ENCODE measurements around the gene OCEL1. TPM values are rescaled to one million over a fixed set of nuclear protein-coding genes. Genes with fewer than 3 reads are reported as not detected.

Gene OCEL1
- total RNA-seq, 1 donor from 2014 or later, result 22.4 TPM

DNA sequence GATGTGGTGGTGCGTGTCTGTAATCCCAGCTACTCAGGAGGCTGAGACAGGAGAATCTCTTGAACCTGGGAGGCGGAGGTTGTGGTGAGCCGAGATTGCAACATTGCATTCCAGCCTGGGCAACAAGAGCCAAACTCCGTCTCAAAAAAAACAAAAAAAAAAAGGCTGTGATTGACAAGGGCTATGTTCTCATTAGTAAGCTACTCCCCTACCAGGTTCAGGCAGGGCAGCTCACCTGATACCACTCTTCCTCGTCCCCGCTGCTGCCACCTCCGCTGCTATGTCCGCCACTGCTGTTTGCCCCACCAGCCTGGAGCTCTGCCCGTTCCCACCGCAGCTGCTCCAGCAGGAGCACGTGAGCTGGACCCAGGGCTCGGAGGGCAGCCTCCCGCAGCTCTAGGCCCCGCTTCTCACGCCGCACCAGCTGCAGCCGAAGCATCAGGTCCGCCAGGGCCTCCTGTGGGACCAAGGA lies 29.2 kb downstream of the OCEL1 start:
- TF ChIP-seq, protein P1, sequence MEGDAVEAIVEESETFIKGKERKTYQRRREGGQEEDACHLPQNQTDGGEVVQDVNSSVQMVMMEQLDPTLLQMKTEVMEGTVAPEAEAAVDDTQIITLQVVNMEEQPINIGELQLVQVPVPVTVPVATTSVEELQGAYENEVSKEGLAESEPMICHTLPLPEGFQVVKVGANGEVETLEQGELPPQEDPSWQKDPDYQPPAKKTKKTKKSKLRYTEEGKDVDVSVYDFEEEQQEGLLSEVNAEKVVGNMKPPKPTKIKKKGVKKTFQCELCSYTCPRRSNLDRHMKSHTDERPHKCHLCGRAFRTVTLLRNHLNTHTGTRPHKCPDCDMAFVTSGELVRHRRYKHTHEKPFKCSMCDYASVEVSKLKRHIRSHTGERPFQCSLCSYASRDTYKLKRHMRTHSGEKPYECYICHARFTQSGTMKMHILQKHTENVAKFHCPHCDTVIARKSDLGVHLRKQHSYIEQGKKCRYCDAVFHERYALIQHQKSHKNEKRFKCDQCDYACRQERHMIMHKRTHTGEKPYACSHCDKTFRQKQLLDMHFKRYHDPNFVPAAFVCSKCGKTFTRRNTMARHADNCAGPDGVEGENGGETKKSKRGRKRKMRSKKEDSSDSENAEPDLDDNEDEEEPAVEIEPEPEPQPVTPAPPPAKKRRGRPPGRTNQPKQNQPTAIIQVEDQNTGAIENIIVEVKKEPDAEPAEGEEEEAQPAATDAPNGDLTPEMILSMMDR (IDR thresholded peaks at IDR 0.05), result no peak
- DNase-seq (no peak), ATAC-seq (ENCODE audit: low read depth) (no peak)
- Mint-ChIP-seq H3K27me3 (no peaks in the 10 kb centered on the region), H3K4me3 (no peak overlapping the region), H3K9me3 (no peaks in the 10 kb centered on the region), H3K27ac (no peak overlapping the region), H3K4me1 (no peaks in the 10 kb centered on the region), H3K36me3 (ENCODE audit: low read depth) (no peaks in the 10 kb centered on the region)
- POLR2A ChIA-PET, result interaction anchor here (0.6 to 1.0 kb wide), 4 partner anchors 11 to 71 kb away, joined by 3 to 4 read pairs (median 3); no protein-coding TSS in a partner anchor
- intact Hi-C loops (cut with micrococcal nuclease), result no loop called here
- CTCF ChIA-PET, result no interaction called here

DNA sequence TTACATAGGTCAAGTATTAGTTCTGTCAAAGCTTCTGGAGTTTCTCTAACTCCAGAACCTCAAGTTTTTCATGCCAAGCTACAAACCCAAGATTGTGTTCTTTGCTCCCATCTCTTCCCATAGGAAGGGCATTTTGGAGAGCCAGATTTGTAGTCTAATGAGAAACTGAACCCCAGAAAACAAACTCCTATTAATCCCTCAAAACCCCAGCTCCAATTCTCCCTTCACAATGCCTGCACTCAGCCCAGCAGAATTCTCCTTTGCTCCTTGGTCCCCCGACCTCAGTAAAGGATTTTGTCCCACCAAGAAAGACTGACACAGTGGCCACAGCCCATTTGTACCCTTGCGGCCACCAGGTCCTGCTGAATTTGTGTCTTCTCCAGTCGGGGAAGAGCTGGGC lies 30.1 kb downstream of the OCEL1 start:
- Mint-ChIP-seq H3K4me1 (peaks cover 6% of the 10 kb centered on the region), H3K4me3 (no peak overlapping the region), H3K36me3 (ENCODE audit: low read depth) (no peaks in the 10 kb centered on the region), H3K27ac (no peak overlapping the region), H3K9me3 (no peaks in the 10 kb centered on the region), H3K27me3 (no peaks in the 10 kb centered on the region)
- POLR2A ChIA-PET, result interaction anchor here (0.7 to 1.4 kb wide), 3 partner anchors 10 to 72 kb away, joined by 3 to 5 read pairs (median 3); no protein-coding TSS in a partner anchor
- TF ChIP-seq, protein P1 (IDR thresholded peaks at IDR 0.05), result no peak
- CTCF ChIA-PET, result interaction anchor here (1.1 kb wide), 1 partner anchor 26 kb away, joined by 3 read pairs; no protein-coding TSS in a partner anchor
- ATAC-seq (ENCODE audit: low read depth) (no peak), DNase-seq (no peak)
- intact Hi-C loops (cut with micrococcal nuclease), result no loop called here

GRCh38 chr19:17259118-17259780 lies 33.2 kb downstream of the OCEL1 start:
- intact Hi-C loops (cut with micrococcal nuclease), result no loop called here
- H3K4me3 Mint-ChIP-seq, result no peak overlapping the region
- H3K27me3 Mint-ChIP-seq, result no peaks in the 10 kb centered on the region
- H3K4me1 Mint-ChIP-seq, result peaks cover 6% of the 10 kb centered on the region
- no peak for DNase-seq
- ChIA-PET POLR2A (interaction anchor here (0.6 to 1.2 kb wide), 3 partner anchors 8 to 134 kb away, joined by 3 to 4 read pairs (median 3); partner anchors contain the start of gene BABAM1), CTCF (interaction anchor here (0.6 to 2.9 kb wide), 5 partner anchors 10 to 127 kb away, joined by 3 to 19 read pairs (median 10); partner anchors contain the start of genes ANKLE1 and MRPL34)
- H3K36me3 Mint-ChIP-seq (ENCODE audit: low read depth), result no peaks in the 10 kb centered on the region
- no peaks in the 10 kb centered on the region for H3K9me3 Mint-ChIP-seq
- ATAC-seq (ENCODE audit: low read depth), result no peak
- TF ChIP-seq, protein P1 (IDR thresholded peaks at IDR 0.05), result no peak
- H3K27ac Mint-ChIP-seq, result no peak overlapping the region

DNA sequence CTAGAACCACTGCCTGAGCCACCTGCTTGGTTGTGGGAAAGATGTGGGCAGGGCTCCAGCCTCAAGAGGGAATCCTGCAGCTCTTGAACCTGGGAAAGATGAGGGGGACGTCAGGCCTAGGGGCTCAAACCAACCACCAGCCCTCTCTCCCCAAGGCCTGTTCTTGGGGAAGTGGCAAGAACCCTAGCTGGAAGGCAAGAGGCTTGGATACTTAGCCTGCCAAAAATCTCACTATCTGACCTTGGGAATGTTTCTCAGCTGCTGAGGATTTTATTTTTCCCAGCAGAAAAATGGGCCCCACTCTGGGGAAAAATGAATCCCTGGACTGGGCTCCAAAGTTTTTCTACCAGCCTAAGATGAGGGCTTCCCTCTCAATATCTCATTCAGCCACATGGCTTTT lies 33.9 kb downstream of the OCEL1 start:
- H3K27me3 Mint-ChIP-seq, result no peaks in the 10 kb centered on the region
- H3K4me1 Mint-ChIP-seq, result peaks cover 11% of the 10 kb centered on the region
- H3K36me3 Mint-ChIP-seq (ENCODE audit: low read depth), result no peaks in the 10 kb centered on the region
- TF ChIP-seq, protein P1 (IDR thresholded peaks at IDR 0.05), result no peak
- H3K9me3 Mint-ChIP-seq, result no peaks in the 10 kb centered on the region
- no peak overlapping the region for H3K4me3 Mint-ChIP-seq
- no peak for ATAC-seq (ENCODE audit: low read depth)
- H3K27ac Mint-ChIP-seq, result no peak overlapping the region
- DNase-seq, result no peak
- ChIA-PET CTCF (interaction anchor here (0.6 to 2.9 kb wide), 9 partner anchors 11 to 126 kb away, joined by 3 to 19 read pairs (median 4); partner anchors contain the start of genes ANKLE1 and MRPL34), POLR2A (interaction anchor here (0.8 to 1.3 kb wide), 3 partner anchors 10 to 34 kb away, joined by 4 to 11 read pairs (median 5); partner anchors contain the start of genes ANKLE1 and OCEL1)
- intact Hi-C loops (cut with micrococcal nuclease), result no loop called here

GRCh38 chr19:17260842-17261325 lies 34.9 kb downstream of the OCEL1 start:
- POLR2A ChIA-PET, result interaction anchor here (0.7 to 1.3 kb wide), 4 partner anchors 13 to 45 kb away, joined by 3 to 11 read pairs (median 4); partner anchors contain the start of genes ANKLE1, MRPL34 and OCEL1
- intact Hi-C loops (cut with micrococcal nuclease), result loop anchor here (1.0 kb wide), 5 partner anchors 21 to 205 kb away; partner anchors contain the start of gene MRPL34
- CTCF ChIA-PET, result interaction anchor here (0.8 to 2.9 kb wide), 8 partner anchors 11 to 205 kb away, joined by 3 to 19 read pairs (median 5); partner anchors contain the start of genes ANKLE1 and MRPL34

More at GRCh38 chr19:17260842-17261325, 34.9 kb downstream of the OCEL1 start:
- ATAC-seq (ENCODE audit: low read depth), result peak; percentile 100
- Mint-ChIP-seq H3K36me3 (ENCODE audit: low read depth) (no peaks in the 10 kb centered on the region), H3K27me3 (no peaks in the 10 kb centered on the region), H3K4me3 (no peak overlapping the region), H3K9me3 (no peaks in the 10 kb centered on the region), H3K4me1 (peaks cover 11% of the 10 kb centered on the region), H3K27ac (no peak overlapping the region)
- peak; percentile 83 for DNase-seq
- TF ChIP-seq, protein P1 (IDR thresholded peaks at IDR 0.05), result peak; percentile 74
